ENCODE results near the gene UBTF.

The UBTF gene

GRCh38 chr17:44164476-44164875 lies 55.0 kb downstream of the UBTF start:
- DNase-seq: no peak

- no peak for DNase-seq
Observed at GRCh38 chr17:44159519-44160210, 59.8 kb downstream of the UBTF start.

- DNase-seq: no peak
Observed at GRCh38 chr17:44155488-44155887, 64.0 kb downstream of the UBTF start.
